Measurements from ENCODE around the gene TRIM52.
"Not testable (repeated sequence)": the region's sequence is repeated elsewhere in the genome, so short reads cannot be mapped to it uniquely, and the experiment has no call there.

Gene TRIM52

DNA sequence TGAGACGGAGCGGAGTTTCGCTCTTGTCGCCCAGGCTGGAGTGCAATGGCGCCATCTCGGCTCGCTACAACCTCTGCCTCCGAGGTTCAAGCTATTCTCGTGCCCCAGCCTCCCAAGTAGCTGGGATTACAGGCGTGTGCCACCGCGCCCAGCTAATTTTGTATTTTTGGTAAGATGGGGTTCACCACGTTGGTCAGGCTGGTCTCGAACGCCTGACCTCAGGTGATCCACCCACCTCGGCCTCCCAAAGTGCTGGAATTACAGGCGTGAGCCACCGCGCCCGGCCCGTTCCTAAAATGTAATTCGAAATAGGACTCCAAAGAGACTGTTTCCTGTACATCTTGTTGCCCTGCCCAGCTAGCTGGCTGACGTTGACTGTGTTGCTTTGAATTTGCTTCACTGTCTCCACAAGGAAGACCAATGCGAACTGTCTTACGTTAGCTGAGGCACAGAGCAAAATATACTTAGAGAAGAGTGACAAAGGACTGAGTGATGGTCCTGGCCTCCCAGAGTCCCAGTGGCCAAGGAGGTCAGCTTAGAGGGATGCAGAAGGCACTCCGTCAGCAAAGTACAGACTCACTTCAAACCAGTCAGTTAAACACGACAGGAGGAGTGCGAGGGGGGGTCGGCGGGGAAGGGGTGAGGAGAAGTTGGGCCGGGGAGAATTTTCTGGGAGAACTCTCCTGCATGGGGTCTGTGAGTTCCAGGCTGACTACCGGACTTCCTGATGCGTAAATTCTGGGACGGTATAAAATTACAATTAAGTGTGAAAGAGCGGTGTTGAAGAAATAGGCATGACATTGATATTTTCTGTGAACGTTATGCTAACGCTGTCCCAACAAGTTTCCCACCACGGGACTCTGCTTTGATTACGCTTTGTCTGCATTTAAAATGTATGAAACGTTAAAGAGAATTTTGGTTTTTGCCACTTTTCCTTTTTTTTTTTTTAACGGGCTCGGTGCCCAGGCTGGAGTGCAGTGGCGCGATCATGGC is 44.6 kb downstream of the TRIM52 start:
- TF ChIP-seq MYC (IDR thresholded peaks at IDR 0.05; ENCODE audit: low read depth, low read length) (no peak), POLR2A (IDR thresholded peaks at IDR 0.05; ENCODE audit: extremely low read depth, insufficient read length) (no peak)
- TF ChIP-seq, protein P1, sequence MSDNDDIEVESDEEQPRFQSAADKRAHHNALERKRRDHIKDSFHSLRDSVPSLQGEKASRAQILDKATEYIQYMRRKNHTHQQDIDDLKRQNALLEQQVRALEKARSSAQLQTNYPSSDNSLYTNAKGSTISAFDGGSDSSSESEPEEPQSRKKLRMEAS (IDR thresholded peaks at IDR 0.05; ENCODE audit: low read depth, low read length): no peak
- TF ChIP-seq, protein P2, sequence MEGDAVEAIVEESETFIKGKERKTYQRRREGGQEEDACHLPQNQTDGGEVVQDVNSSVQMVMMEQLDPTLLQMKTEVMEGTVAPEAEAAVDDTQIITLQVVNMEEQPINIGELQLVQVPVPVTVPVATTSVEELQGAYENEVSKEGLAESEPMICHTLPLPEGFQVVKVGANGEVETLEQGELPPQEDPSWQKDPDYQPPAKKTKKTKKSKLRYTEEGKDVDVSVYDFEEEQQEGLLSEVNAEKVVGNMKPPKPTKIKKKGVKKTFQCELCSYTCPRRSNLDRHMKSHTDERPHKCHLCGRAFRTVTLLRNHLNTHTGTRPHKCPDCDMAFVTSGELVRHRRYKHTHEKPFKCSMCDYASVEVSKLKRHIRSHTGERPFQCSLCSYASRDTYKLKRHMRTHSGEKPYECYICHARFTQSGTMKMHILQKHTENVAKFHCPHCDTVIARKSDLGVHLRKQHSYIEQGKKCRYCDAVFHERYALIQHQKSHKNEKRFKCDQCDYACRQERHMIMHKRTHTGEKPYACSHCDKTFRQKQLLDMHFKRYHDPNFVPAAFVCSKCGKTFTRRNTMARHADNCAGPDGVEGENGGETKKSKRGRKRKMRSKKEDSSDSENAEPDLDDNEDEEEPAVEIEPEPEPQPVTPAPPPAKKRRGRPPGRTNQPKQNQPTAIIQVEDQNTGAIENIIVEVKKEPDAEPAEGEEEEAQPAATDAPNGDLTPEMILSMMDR (IDR thresholded peaks at IDR 0.05; ENCODE audit: low read depth, low read length): no peak
- peak overlapping the region; percentile 59 for H3K4me3 ChIP-seq (ENCODE audit: low read depth, low read length)
- peak; percentile 67 for DNase-seq (ENCODE audit: low read depth)

DNA sequence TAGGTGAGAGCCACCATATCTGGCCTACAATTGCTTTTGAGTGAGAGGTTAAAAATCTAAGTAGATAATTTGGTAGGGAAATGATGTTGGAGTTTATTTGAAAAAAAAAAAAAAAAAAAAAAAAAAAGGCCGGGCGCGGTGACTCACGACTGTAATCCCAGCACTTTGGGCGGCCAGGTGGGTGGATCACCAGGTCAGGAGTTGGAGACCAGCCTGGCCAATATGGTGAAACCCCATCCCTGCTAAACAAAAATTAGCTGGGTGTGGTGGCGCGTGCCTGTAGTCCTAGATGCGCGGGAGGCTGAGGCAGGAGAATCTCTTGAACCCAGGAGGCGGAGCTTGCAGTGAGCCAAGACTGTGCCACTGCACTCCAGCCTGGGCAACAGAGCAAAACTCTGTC is 46.7 kb downstream of the TRIM52 start:
- not testable (repeated sequence) for DNase-seq (ENCODE audit: low read depth); H3K4me3 ChIP-seq (ENCODE audit: low read depth, low read length)

DNA sequence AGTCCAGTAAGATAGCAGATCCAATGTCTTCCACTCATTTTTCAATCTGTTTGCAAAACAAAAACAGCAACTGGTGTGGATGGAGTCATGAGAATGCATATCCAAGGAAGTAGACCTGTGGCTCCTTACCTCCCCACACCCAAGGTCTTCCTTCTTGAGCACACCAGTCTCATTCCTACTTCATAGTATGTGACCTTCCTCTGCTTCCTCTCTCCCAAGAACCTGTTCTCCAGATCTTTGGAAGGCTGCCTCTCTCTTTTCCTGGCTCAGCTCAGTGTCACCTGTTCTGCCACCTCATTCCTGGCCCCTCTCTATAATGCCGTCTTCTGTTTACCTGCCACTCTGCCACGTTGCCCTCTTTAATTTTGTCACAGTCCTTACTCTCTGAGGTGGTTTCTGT is 48.0 kb downstream of the TRIM52 start:
- DNase-seq (ENCODE audit: low read depth): no peak
- TF ChIP-seq, protein P2 (IDR thresholded peaks at IDR 0.05; ENCODE audit: low read depth, low read length): no peak
- TF ChIP-seq POLR2A (IDR thresholded peaks at IDR 0.05; ENCODE audit: extremely low read depth, insufficient read length) (no peak), MYC (IDR thresholded peaks at IDR 0.05; ENCODE audit: low read depth, low read length) (no peak)

DNA sequence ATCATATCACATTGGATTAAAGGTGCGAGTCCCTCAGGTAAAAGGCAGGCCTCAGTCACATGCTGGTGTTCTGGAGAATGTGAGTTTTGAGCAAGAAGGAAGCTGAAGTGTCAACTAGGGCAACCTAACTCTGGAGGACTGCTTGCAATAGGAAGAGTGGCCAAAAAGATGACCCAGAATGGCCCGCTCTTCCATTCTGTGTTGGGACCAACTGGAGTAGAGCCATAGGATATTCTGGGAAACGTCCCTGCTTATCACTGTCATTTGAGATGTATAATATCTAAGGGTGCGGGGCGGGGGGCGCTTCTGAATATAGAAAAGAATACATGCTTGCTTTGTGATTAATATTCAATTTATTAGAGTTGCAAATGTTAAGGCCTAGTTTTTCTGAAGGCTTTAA is 48.9 kb downstream of the TRIM52 start:
- no peak overlapping the region for H3K4me3 ChIP-seq (ENCODE audit: low read depth, low read length)
- TF ChIP-seq, protein P2 (IDR thresholded peaks at IDR 0.05; ENCODE audit: low read depth, low read length): no peak
- TF ChIP-seq POLR2A (IDR thresholded peaks at IDR 0.05; ENCODE audit: extremely low read depth, insufficient read length): no peak
- TF ChIP-seq, protein P1 (IDR thresholded peaks at IDR 0.05; ENCODE audit: low read depth, low read length): no peak
- DNase-seq (ENCODE audit: low read depth): no peak

More for the DNA sequence above, 48.0 kb downstream of the TRIM52 start:
- no peak overlapping the region for H3K4me3 ChIP-seq (ENCODE audit: low read depth, low read length)

DNA sequence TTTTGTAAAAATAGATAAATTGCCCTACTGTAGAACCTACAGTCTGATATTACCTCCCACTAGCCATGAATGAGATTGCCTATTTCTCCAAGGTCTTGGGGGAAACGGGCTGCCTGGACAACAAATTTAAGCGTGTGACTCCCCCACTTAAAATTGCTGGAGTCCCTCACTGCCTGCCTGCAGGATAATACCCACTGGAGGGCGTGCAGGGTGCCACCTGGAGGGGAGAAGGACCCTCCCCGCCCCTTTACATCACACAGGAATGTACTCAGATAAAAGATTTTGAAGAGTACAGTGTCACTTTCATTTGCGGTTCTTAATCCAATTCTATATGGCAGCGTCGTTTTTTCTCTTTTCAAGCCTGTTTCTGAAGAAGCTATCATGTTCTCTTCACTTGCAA is 49.7 kb downstream of the TRIM52 start:
- TF ChIP-seq POLR2A (IDR thresholded peaks at IDR 0.05; ENCODE audit: extremely low read depth, insufficient read length) (no peak), MYC (IDR thresholded peaks at IDR 0.05; ENCODE audit: low read depth, low read length) (no peak)
- H3K4me3 ChIP-seq (ENCODE audit: low read depth, low read length): no peak overlapping the region
- DNase-seq (ENCODE audit: low read depth): no peak

DNA sequence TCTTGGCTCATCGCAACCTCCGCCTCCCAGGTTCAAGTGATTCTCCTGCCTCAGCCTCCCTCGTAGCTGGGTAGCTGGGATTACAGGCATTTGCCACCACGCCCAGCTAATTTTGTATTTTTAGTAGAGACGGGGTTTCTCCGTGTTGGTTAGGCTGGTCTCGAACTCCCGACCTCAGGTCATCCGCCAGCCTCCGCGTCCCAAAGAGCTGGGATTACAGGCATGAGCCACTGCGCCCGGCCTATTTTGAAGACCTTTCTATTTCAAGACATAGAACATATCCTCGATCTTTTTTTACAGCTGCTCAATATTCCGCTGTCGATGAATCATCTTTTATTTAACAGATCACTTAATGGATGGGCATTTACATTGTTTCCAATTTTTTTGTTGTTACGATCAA is 50.2 kb downstream of the TRIM52 start:
- DNase-seq (ENCODE audit: low read depth): not testable (repeated sequence)

DNA sequence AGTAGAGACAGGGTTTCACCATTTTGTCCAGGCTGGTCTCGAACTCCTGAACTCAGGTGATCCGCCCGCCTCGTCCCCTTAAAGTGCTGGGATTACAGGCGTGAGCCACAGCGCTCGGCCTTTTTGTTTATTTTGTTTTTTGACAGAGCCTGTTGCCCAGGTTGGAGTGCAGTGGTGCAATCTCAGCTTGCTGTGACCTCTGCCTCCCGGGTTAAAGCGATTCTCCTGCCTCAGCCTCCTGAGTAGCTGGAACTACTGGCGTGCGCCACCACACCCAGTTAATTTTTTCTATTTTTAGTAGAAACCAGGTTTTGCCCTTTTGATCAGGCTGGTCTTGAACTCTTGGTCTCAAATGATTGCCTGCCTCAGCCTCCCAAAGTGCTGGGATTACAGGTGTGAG is 50.8 kb downstream of the TRIM52 start:
- not testable (repeated sequence) for DNase-seq (ENCODE audit: low read depth); H3K4me3 ChIP-seq (ENCODE audit: low read depth, low read length)

More for the DNA sequence above, 50.2 kb downstream of the TRIM52 start:
- H3K4me3 ChIP-seq (ENCODE audit: low read depth, low read length): not testable (repeated sequence)

DNA sequence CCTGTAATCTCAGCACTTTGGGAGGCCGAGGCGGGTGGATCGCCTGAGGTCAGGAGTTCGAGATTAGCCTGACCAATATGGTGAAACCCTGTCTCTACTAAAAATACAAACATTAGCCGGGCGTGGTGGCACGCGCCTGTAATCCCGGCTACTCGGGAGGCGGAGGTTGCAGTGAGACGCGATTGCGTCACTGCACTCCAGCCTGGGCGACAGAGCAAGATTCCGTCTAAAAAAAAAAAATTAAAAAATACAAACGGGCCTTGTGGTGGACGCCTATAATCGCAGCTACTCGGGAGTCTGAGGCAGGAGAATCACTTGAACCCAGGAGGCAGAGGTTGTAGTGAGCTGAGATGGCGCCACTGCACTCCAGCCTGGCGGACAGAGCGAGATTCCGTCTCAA is 51.9 kb downstream of the TRIM52 start:
- H3K4me3 ChIP-seq (ENCODE audit: low read depth, low read length); DNase-seq (ENCODE audit: low read depth): not testable (repeated sequence)

DNA sequence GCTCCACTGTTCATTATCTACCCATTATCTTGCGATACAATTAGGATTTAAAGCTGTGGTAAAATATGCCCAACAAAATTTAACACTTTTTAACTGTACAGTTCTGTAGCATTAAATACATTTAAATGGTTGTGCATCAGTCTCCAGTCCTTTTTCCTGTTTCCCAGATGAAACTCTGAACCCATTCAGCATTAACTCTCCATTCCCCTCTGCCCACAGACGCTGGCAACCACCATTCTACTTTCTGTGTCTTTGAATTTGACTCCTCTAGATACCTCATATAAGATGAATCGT is 53.0 kb downstream of the TRIM52 start:
- TF ChIP-seq, protein P1 (IDR thresholded peaks at IDR 0.05; ENCODE audit: low read depth, low read length): no peak
- TF ChIP-seq, protein P2 (IDR thresholded peaks at IDR 0.05; ENCODE audit: low read depth, low read length): no peak
- TF ChIP-seq POLR2A (IDR thresholded peaks at IDR 0.05; ENCODE audit: extremely low read depth, insufficient read length) (no peak), MYC (IDR thresholded peaks at IDR 0.05; ENCODE audit: low read depth, low read length) (no peak)
- no peak for DNase-seq (ENCODE audit: low read depth)
- no peak overlapping the region for H3K4me3 ChIP-seq (ENCODE audit: low read depth, low read length)
